Measurements from ENCODE around the gene MYL12B.

GRCh38 chr18:3294435-3295080, 32.6 kb downstream of the MYL12B start:
- TF ChIP-seq POLR2A (IDR thresholded peaks at IDR 0.05) (no peak), CTCF (IDR thresholded peaks at IDR 0.05 in 8 of 11, conservative IDR thresholded peaks at IDR 0.05 in 3 of 11) (no peak)

Data from spleen (tissue), 7 donors.